Endometrial microvascular endothelial cells (primary cell): ENCODE results near the gene DDX49. TPM values are rescaled to one million over a fixed set of nuclear protein-coding genes. Genes with fewer than 3 reads are reported as not detected.

Experiments used
- in situ Hi-C: cut with HindIII; loops from 2 replicates; pipeline ENCODE4 v1.10.0; 2017; ENCODE audit warnings: low sequenced_read_pairs, low pct_unique_long_range_greater_than_20kb; ENCODE audit errors: inconsistent ontology term
- total RNA-seq: library from RNA; depleted of rRNA; stranded (reverse); fragments of >200 nt; gene quantifications from one replicate; pipeline ENCODE4 v1.2.3, GENCODE V29; 2015; ENCODE audit errors: inconsistent ontology term

Gene DDX49
- total RNA-seq, 1 donor from 2014 or later, result 97.8 TPM

DNA sequence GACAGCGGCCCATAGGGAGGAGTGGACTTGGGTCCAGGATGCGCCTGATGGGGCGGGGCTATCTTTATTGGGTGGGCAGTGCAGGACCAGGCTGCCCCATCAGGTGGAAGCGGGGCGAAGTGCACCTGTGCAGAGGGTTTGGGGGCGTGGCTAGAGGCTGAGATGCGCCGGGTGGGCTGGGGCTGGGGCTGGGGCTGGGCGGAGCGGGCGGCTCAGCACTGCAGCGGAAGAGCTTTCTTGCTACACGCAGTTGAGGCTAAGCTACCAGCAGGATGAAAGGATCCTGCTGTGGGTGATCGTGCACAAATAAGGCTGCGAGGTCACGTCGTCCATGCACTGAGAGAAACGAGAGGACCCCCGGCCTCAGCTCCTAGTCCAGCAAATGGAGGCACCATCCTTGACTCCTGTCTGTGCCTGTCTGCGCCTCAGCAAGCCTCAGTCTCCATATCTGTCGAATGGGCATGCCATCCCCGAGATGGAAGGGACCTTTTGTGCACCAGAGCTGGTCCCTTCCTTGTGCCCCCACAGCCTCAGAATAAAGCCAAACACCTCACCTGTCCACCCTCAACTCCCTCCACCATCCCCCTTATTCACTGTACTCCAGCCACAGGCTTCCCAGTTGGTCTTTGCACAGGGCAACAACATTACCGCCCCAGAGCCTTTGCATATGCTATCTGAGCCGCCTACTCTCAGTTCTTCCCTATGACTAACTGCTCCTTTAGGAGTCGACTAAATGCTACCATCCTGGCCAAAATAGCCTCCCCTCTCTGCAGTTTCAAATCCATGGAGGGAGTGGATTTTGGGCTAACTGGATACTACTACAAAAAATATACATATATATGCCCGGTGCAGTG is 42.5 kb downstream of the DDX49 start:
- in situ Hi-C loops, result no loop called here

DNA sequence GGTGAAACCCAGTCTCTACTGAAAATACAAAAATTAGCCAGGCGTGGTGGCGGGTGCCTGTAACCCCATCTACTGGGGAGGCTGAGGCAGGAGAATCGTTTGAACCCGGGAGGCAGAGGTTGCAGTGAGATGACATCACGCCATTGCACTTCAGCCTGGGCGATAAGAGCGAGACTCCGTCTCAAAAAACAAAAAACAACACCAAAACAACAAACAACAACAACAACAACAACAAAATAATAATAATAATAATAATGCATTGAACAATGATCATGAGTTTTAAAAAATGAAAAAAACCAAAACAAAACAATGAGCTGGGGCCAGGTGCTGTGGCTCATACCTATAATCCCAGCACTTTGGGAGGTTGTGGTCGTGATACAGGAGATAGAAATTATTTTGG is 44.6 kb downstream of the DDX49 start:
- in situ Hi-C loops, result no loop called here

DNA sequence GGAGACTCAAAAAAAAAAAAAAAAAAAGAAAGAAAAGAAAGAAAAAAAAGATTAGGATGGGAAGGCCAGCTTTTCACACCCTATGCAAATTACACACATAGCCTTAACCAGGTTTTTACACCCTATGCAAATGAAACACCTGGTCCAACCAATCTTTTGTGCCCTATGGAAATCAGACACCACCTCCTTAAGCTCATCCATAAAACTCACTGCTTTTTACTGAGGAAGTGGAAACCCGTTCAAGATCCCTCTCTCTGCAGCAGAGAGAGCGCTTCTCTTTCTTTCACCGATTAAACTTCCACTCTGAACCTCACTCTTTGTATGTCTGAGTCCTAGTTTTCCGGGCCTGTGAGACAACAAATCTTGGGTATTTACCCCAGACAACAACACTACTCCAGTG is 46.8 kb downstream of the DDX49 start:
- in situ Hi-C loops, result no loop called here

DNA sequence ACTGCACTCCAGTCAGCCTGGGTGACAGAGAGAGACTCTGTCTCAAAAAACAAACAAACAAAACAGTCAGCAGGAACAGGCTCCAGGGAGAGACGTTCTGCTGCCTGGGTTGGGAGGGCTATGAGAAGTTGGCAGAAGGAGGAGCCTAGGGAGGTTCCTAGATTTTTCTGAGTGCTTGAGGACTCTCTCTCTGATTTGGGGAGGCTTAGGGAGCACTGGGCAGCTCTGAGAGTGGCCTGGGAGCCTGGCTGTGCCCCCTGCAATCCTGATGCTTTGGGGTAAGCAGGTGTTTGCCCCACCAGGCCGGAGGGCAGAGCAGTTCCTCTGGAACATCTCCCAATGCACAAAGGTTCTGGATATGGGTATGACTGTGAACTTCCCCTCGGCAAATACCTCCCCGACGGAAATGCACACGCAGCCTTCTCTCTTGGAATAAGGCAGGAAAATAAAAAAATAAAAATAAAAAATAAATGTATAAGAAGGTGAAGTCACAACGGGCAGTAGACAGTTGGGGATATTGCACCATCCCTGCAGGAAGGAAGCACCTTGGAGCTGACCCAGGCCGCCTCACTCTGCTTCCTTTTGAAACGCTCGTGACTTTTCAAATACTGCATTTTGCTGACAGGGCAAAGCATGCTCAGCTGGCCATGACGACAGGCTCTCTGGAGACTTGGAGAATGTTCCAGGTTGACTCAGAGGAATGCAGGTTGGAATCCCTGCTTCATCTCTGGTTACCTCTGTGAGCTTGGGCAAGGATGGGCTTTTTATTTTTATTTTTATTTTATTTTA is 48.0 kb downstream of the DDX49 start:
- in situ Hi-C loops, result no loop called here

DNA sequence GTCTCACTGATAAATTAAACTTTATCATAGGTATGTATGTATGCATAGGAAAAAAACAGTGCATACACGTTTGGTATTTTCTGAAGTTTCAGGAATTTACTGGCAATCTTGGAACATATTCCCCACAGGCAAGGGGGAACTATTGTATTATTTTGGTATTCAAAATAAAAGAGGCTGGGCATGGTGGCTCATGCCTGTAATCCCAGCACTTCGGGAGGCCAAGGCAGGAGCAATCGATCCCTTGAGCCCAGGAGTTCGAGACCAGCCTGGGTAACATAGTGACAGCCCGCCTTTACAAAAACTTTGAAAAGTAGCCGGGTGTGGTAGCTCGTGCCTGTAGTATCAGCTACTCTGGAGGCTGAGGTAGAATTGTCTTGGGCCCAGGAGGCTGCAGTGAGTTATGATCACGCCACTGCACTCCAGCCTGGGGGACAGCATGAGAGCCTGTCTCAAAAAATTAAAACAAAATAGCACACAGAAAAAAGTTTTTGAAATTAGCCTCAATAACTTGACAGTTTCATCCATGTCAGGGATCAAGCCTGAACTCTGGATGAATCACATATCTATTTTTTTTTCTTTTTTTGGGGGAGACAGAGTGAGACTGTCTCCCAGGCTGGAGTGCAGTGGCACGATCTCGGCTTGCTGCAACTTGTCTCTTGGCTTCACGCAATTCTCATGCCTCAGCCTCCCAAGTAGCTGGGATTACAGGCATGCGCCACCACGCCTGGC is 50.6 kb downstream of the DDX49 start:
- in situ Hi-C loops, result no loop called here

DNA sequence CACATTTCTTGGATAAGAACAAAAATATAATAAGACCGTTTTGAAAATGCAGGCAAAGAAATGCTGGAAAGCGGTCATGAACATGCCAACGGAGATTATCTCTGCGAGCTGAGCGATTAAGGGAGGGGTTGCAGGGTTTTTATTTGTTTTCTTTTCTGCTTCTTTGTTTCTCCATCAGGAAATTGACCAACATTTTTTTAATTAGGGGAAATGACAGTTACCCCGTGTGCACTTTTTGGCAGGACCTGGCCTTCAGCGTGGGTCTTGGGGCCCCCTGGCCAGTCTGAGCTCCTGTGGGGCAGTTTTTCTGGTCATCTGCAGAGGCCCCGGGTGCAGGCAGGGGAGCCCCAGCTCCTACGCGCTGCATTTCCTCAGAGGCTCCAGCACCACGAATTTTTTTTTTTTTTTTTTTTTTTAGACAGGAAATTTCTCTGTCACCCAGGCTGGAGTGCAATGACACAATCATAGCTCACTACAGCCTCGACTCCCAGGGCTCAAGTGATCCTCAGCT is 52.8 kb downstream of the DDX49 start:
- in situ Hi-C loops, result no loop called here

DNA sequence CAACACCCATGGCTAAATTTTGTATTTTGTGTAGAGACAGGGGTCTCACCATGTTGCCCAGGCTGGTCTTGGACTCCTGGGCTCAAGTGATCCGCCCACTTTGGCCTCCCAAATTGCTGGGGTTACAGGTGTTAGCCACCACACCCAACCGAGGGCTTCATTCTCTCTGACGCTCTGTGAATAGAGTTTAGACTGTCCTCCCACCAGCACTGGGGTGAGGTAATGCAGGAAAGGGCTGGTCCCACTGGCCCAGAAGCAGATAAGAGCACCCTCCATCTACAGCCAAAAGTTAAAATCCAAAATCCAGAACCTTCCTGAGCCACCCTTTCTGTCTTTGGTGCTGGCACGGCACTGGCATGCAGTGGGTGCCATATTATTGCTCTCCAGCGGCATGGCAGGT is 53.3 kb downstream of the DDX49 start:
- in situ Hi-C loops, result no loop called here

DNA sequence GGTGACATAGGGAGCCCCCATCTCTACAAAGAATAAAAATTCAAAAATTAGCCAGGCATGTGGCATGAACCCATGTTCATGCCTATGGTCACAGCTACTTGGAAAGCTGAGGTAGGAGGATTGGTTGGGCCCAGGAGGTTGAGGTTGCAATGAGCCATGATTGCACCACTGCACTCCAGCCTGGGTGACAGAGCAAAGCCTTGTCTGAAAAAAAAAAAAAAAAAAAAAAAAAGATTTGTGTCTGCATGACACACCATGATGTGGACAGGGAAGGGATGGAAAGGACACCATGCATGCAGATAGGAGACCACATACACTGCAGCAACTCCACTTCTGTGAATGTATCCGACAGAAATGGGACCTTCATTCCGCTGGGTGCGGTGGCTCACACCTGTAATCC is 55.5 kb downstream of the DDX49 start:
- in situ Hi-C loops, result no loop called here

DNA sequence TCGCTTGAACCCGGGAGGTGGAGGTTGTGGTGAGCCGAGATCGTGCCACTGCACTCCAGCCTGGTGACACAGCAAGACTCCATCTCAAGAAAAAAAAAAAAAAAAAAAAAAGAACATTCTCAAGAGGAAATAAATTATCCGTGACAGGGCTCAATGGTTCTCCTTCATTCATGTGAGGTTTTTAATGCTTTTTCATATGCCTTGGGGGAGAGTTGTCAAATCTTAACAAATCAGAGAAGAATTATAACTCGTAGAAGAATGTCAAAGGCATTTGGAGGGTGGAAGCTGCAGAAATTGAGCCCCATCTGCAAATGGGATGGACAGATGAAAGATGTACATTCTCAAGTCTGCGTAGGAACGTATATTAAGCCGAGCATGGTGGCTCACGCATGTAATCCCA is 56.4 kb downstream of the DDX49 start:
- in situ Hi-C loops, result no loop called here

Other genes with a start within 250 kb of the DDX49 start
- 2.3 TPM for gene CRTC1, start 236.0 kb upstream of the DDX49 start, total RNA-seq
- not detected for gene COMP, start 128.4 kb upstream of the DDX49 start, total RNA-seq
- 51.3 TPM for gene UPF1, start 87.8 kb upstream of the DDX49 start, total RNA-seq
- not detected for gene CERS1, start 23.6 kb upstream of the DDX49 start, total RNA-seq
- 281 TPM for gene COPE, start 328 bp upstream of the DDX49 start, total RNA-seq
- 80.6 TPM for gene HOMER3, start 21.5 kb downstream of the DDX49 start, total RNA-seq
- 19.5 TPM for gene SUGP2, start 113.8 kb downstream of the DDX49 start, total RNA-seq
- 63.6 TPM for gene ARMC6, start 113.9 kb downstream of the DDX49 start, total RNA-seq
- gene SLC25A42, start 144.3 kb downstream of the DDX49 start, total RNA-seq, result 1.2 TPM
- gene TMEM161A, start 218.8 kb downstream of the DDX49 start, total RNA-seq, result 25.1 TPM